C4-2B (cell line): ENCODE data around the gene ZSCAN4.

ENCODE experiments used
- ZFX ChIP-seq: fragments of 450-650 bp; IDR thresholded peaks from 2 replicates; pipeline ENCODE4 v1.6.1; 2017
- TF ChIP-seq, protein P1 (sequence below): fragments of 450-650 bp; conservative IDR thresholded peaks from 2 replicates; pipeline ENCODE4 v1.5.1; 2017; ENCODE audit warnings: mild to moderate bottlenecking

DNA sequence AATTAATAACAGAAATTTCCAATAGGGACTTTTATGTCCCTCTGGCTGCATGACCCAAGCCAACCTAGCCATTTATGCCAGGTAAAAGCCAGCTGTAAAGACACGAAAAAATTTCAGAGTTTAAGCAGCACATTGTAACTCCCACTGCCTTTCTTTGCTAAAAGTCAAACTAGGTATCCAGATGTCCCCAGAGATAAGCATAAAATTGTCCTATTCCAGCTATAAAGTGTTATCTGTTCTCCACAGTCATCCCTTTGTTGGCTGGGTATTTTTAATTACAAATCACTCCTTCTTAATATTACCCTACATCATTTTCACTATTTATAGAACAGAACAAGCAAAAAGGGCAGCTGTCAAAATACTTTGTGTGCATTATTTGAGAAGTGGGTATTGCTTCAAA lies 43.5 kb downstream of the ZSCAN4 start:
- TF ChIP-seq, protein P1, sequence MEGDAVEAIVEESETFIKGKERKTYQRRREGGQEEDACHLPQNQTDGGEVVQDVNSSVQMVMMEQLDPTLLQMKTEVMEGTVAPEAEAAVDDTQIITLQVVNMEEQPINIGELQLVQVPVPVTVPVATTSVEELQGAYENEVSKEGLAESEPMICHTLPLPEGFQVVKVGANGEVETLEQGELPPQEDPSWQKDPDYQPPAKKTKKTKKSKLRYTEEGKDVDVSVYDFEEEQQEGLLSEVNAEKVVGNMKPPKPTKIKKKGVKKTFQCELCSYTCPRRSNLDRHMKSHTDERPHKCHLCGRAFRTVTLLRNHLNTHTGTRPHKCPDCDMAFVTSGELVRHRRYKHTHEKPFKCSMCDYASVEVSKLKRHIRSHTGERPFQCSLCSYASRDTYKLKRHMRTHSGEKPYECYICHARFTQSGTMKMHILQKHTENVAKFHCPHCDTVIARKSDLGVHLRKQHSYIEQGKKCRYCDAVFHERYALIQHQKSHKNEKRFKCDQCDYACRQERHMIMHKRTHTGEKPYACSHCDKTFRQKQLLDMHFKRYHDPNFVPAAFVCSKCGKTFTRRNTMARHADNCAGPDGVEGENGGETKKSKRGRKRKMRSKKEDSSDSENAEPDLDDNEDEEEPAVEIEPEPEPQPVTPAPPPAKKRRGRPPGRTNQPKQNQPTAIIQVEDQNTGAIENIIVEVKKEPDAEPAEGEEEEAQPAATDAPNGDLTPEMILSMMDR: no peak
- TF ChIP-seq ZFX: no peak
